ENCODE measurements around the gene RFX7. TPM values are rescaled to one million over a fixed set of nuclear protein-coding genes. Genes with fewer than 3 reads are reported as not detected.

RFX7 gene
- total RNA-seq, 6 experiments from 2014 or later: 4.5 to 7.1 (median 5.8) TPM

- DNase-seq (no peak), ATAC-seq (no peak)
- intact Hi-C loops (cut with DNase I): no loop called here
- no peak for TF ChIP-seq CTCF (IDR thresholded peaks at IDR 0.05)
- no peak for TF ChIP-seq POLR2A (IDR thresholded peaks at IDR 0.05)
- H3K27ac ChIP-seq: no peak overlapping the region
- H3K9me3 ChIP-seq: no peaks in the 10 kb centered on the region
- H3K36me3 ChIP-seq: no peaks in the 10 kb centered on the region
- no peak overlapping the region for H3K4me3 ChIP-seq
- H3K4me1 ChIP-seq: no peaks in the 10 kb centered on the region
- H3K27me3 ChIP-seq: no peaks in the 10 kb centered on the region
These were observed 192.0 kb downstream of the RFX7 start for GRCh38 chr15:56051676-56052075.

GRCh38 chr15:56049577-56049976 is 194.1 kb downstream of the RFX7 start:
- WGBS (ENCODE audit: insufficient coverage, low coverage, low lambda C conversion rate, missing lambda C conversion rate): 81% methylated on average over 2 of the region's 5 CpGs

GRCh38 chr15:56047354-56047753 is 196.3 kb downstream of the RFX7 start:
- TF ChIP-seq POLR2A (IDR thresholded peaks at IDR 0.05) (no peak), CTCF (IDR thresholded peaks at IDR 0.05) (no peak)
- H3K27me3 ChIP-seq: no peaks in the 10 kb centered on the region
- intact Hi-C loops (cut with DNase I): no loop called here
- no peaks in the 10 kb centered on the region for H3K4me1 ChIP-seq
- DNase-seq (no peak), ATAC-seq (no peak)
- H3K27ac ChIP-seq: no peak overlapping the region
- H3K9me3 ChIP-seq: no peaks in the 10 kb centered on the region
- 50% methylated on average over 1 of the region's 1 CpG for WGBS (ENCODE audit: insufficient coverage, low coverage, low lambda C conversion rate, missing lambda C conversion rate)
- H3K36me3 ChIP-seq: no peaks in the 10 kb centered on the region
- H3K4me3 ChIP-seq: no peak overlapping the region

More at GRCh38 chr15:56049577-56049976, 194.1 kb downstream of the RFX7 start:
- DNase-seq (no peak), ATAC-seq (no peak)
- H3K4me3 ChIP-seq: no peak overlapping the region
- H3K36me3 ChIP-seq: no peaks in the 10 kb centered on the region
- no peak for TF ChIP-seq POLR2A (IDR thresholded peaks at IDR 0.05)
- TF ChIP-seq CTCF (IDR thresholded peaks at IDR 0.05): no peak
- no peak overlapping the region for H3K27ac ChIP-seq
- H3K4me1 ChIP-seq: no peaks in the 10 kb centered on the region
- no peaks in the 10 kb centered on the region for H3K27me3 ChIP-seq
- intact Hi-C loops (cut with DNase I): no loop called here
- no peaks in the 10 kb centered on the region for H3K9me3 ChIP-seq

- ATAC-seq (no peak), DNase-seq (no peak)
- no peak overlapping the region for H3K4me3 ChIP-seq
- no peaks in the 10 kb centered on the region for H3K36me3 ChIP-seq
- H3K9me3 ChIP-seq: no peaks in the 10 kb centered on the region
- 78% methylated on average over 3 of the region's 3 CpGs for WGBS (ENCODE audit: insufficient coverage, low coverage, low lambda C conversion rate, missing lambda C conversion rate)
- intact Hi-C loops (cut with DNase I): no loop called here
- no peak overlapping the region for H3K27ac ChIP-seq
- TF ChIP-seq CTCF (IDR thresholded peaks at IDR 0.05) (no peak), POLR2A (IDR thresholded peaks at IDR 0.05) (no peak)
- no peaks in the 10 kb centered on the region for H3K27me3 ChIP-seq
- no peaks in the 10 kb centered on the region for H3K4me1 ChIP-seq
These were observed 198.5 kb downstream of the RFX7 start for GRCh38 chr15:56045068-56045748.
